Measurements from ENCODE around the gene DNAJB6.

DNAJB6 gene

DNA sequence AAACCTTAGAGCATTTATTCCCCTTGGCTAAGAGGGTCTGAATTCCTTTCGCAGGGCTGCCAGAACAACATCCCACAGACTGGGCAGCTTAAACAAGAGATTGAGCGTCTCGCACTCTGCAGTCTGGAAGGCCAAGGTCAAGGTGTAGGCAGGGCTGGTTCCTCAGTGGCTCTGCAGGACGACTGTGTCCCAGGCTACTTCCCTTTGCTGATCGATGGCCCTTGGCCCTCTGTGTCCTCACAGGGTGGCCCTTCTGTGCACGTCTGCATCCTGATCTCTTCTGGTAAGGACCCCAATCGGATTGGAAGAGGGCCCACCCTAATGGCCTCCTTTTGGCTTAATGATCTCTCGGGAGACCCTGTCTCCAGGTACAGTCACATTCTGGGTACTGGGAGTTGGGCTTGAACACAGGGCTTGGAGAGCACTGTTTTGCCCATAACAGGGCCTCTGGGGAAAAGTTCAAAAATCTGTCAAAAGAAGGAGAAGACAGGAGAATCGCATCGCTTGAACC, 35.1 kb upstream of the DNAJB6 start:
- Histone ChIP-seq H3K36me3 (no peaks in the 10 kb centered on the region), H3K4me3 (ENCODE audit: low read depth, low read length) (no peak overlapping the region), H3K27me3 (no peaks in the 10 kb centered on the region), H3K9me3 (no peaks in the 10 kb centered on the region), H3K4me1 (no peaks in the 10 kb centered on the region)
- no peak for DNase-seq
- TF ChIP-seq, protein P1, sequence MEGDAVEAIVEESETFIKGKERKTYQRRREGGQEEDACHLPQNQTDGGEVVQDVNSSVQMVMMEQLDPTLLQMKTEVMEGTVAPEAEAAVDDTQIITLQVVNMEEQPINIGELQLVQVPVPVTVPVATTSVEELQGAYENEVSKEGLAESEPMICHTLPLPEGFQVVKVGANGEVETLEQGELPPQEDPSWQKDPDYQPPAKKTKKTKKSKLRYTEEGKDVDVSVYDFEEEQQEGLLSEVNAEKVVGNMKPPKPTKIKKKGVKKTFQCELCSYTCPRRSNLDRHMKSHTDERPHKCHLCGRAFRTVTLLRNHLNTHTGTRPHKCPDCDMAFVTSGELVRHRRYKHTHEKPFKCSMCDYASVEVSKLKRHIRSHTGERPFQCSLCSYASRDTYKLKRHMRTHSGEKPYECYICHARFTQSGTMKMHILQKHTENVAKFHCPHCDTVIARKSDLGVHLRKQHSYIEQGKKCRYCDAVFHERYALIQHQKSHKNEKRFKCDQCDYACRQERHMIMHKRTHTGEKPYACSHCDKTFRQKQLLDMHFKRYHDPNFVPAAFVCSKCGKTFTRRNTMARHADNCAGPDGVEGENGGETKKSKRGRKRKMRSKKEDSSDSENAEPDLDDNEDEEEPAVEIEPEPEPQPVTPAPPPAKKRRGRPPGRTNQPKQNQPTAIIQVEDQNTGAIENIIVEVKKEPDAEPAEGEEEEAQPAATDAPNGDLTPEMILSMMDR (IDR thresholded peaks at IDR 0.05; ENCODE audit: low read depth, low read length), result no peak

DNA sequence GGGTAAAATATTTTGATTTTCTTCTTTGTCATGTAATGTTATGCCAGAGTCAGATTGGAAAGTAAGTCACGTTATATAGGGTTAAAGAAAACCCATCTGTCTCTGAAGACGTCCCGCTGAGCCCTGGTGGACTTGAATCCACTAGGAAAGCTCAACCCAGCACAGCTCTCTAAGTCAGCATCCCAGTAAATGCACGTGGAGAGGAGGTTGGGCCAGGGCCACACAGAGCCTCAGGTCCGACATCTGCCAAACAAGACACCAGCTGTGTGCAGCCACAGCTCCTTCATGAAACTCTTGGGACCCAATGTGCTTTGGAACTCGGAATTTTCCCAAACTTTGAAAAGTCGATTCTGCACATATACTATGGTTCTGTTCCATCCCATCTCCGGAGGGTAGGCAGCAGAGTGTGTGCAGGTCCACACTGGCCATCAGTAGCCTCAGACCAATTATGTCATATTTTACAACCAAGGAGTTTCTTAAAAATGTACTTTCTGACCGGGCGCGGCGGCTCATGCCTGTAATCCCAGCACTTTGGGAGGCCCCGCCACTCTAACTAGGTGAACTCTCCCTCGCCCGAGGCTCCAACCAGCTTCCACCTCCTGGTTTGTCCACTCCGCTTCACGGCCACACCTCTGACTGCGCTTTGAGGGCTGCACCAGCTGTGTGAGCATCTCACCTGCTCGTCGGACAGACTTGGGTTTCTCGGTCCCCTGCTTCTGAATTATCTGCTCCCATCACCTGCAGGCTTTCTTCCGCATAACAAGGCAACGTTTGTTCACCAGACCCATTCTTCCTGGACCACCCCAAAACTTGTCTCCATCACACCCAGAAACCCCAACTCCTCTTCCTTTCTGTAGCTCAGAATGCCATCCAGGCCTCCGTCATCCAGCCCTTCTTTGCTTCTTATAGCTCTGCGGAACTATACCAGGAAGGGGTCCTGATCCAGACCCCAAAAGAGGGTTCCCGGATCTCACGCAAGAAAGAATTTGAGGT, 29.7 kb upstream of the DNAJB6 start:
- TF ChIP-seq, protein P1 (IDR thresholded peaks at IDR 0.05; ENCODE audit: low read depth, low read length), result no peak
- Histone ChIP-seq H3K36me3 (no peaks in the 10 kb centered on the region), H3K4me3 (ENCODE audit: low read depth, low read length) (no peak overlapping the region), H3K27me3 (no peaks in the 10 kb centered on the region), H3K4me1 (no peaks in the 10 kb centered on the region), H3K9me3 (no peaks in the 10 kb centered on the region)
- no peak for DNase-seq

DNA sequence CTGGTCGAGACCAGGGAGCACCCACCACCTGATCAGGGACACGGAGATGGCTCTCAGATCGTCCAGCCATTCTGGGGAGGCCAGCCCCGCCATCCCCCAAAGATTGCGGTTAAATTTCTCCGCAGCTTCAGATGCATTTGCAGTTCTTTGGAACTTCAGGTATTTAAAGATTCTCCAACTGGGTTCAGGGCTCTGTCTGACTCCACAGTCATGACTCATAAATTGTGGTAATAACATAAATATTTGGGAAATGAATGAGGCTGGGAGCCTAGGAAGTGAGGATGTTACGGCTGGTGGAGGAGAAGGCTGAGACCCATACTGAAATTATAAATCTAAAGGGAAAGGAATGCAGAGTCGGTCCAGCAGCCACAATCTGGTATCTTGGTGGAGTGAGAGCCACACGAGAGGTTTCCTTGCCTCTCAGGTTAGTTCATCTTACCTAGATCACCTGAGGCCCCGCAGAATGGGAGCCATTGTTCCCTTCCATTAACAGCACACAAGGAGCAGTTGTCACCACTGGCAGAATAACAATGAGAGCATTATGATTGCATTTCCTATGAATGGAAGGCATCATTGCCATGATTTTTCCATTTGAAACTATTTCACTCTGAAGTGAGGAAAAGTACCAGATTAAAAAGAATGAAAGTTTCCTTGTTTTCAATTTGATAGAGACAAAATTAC, 26.7 kb upstream of the DNAJB6 start:
- TF ChIP-seq, protein P1 (IDR thresholded peaks at IDR 0.05; ENCODE audit: low read depth, low read length), result no peak
- H3K4me3 ChIP-seq (ENCODE audit: low read depth, low read length), result no peak overlapping the region
- no peaks in the 10 kb centered on the region for H3K27me3 ChIP-seq
- no peaks in the 10 kb centered on the region for H3K9me3 ChIP-seq
- DNase-seq, result no peak
- no peaks in the 10 kb centered on the region for H3K36me3 ChIP-seq
- no peaks in the 10 kb centered on the region for H3K4me1 ChIP-seq

DNA sequence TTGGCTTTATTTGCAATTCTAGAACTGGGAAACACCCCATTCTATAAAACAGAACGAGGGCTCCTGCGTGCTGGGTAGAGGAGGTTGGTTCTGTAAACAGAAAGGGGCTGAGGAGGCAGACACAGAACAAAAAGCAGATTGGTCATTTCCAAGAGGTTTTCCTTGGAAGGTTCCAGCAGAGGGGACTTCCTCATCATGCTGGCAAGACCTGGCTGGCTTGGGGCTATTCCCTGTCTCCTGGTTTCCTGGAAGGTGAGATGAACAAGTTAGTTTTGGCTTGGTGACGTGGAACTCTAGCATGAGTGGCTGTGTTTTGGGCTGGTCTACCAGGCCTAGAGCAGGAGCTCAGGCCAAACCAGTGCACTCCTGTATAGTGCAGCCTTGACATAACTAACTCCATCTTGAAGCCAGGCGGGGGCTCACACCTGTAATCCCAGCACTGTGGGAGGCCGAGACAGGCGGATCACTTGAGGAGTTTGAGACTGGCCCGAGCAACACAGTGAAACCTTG, 26.1 kb upstream of the DNAJB6 start:
- no peaks in the 10 kb centered on the region for H3K36me3 ChIP-seq

DNA sequence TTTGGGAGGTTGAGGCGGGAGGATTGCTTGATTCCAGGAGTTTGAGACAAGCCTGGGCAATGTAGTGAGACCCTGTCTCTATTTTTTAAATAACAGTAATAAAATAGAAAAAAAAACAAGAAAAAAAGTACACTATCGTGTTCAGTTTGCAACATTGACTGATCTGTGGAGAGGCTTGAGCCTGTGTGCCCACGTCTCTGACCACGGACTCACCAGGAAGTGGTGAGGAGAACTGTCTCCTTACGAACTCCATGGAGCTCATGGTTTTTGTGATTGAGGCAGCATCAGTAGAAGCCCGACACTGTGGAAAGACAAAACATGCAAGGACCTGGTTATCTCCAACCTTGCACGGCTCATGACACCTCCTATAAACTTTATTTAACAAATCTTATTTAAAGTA, 23.9 kb upstream of the DNAJB6 start:
- TF ChIP-seq, protein P1 (IDR thresholded peaks at IDR 0.05; ENCODE audit: low read depth, low read length), result no peak
- Histone ChIP-seq H3K4me3 (ENCODE audit: low read depth, low read length) (no peak overlapping the region), H3K27me3 (no peaks in the 10 kb centered on the region), H3K4me1 (no peaks in the 10 kb centered on the region), H3K9me3 (no peaks in the 10 kb centered on the region), H3K36me3 (no peaks in the 10 kb centered on the region)
- no peak for DNase-seq

More for the DNA sequence above, 26.1 kb upstream of the DNAJB6 start:
- H3K4me3 ChIP-seq (ENCODE audit: low read depth, low read length), result no peak overlapping the region
- no peak for DNase-seq
- H3K9me3 ChIP-seq, result no peaks in the 10 kb centered on the region
- TF ChIP-seq, protein P1 (IDR thresholded peaks at IDR 0.05; ENCODE audit: low read depth, low read length), result no peak
- no peaks in the 10 kb centered on the region for H3K27me3 ChIP-seq
- H3K4me1 ChIP-seq, result no peaks in the 10 kb centered on the region
